ENCODE results near the gene HECTD4.
"Not testable (repeated sequence)": the region's sequence is repeated elsewhere in the genome, so short reads cannot be mapped to it uniquely, and the experiment has no call there.

DNA sequence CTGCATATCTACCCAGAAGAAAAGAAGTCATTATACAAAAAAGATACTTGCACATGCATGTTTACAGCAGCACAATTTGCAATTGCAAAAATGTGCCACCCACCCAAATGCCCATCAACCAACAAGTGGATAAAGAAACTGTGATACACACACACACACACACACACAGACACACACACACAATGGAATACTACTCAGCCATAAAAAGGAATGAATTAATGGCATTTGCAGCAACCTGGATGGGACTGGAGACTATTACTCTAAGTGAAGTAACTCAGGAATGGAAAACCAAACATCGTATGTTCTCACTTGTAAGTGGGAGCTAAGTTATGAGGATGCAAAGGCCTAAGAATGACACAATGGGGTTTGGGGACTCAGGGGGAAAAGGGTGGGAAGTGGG is 47.2 kb downstream of the HECTD4 start:
- TF ChIP-seq, protein P1, sequence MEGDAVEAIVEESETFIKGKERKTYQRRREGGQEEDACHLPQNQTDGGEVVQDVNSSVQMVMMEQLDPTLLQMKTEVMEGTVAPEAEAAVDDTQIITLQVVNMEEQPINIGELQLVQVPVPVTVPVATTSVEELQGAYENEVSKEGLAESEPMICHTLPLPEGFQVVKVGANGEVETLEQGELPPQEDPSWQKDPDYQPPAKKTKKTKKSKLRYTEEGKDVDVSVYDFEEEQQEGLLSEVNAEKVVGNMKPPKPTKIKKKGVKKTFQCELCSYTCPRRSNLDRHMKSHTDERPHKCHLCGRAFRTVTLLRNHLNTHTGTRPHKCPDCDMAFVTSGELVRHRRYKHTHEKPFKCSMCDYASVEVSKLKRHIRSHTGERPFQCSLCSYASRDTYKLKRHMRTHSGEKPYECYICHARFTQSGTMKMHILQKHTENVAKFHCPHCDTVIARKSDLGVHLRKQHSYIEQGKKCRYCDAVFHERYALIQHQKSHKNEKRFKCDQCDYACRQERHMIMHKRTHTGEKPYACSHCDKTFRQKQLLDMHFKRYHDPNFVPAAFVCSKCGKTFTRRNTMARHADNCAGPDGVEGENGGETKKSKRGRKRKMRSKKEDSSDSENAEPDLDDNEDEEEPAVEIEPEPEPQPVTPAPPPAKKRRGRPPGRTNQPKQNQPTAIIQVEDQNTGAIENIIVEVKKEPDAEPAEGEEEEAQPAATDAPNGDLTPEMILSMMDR (IDR thresholded peaks at IDR 0.05): not testable (repeated sequence)
- not testable (repeated sequence) for TF ChIP-seq POLR2A (IDR thresholded peaks at IDR 0.05)
